Ishikawa (cell line): Measurements from ENCODE around the gene FECH.

Experiments
- CEBPB ChIP-seq: IDR thresholded peaks from 2 replicates; pipeline ENCODE4 v1.6.1; 2012
- CREB1 ChIP-seq: IDR thresholded peaks from 2 replicates; pipeline ENCODE4 v1.6.1; 2012; ENCODE audit warnings: low read depth
- EGR1 ChIP-seq: IDR thresholded peaks from 2 replicates; pipeline ENCODE4 v1.6.1; 2012
- EP300 ChIP-seq: IDR thresholded peaks from 2 replicates; pipeline ENCODE4 v1.6.1; 2012; ENCODE audit warnings: borderline replicate concordance
- FOXM1 ChIP-seq: IDR thresholded peaks from 2 replicates; pipeline ENCODE4 v1.6.1; 2012; ENCODE audit warnings: low read depth, borderline replicate concordance
- NFIC ChIP-seq: IDR thresholded peaks from 2 replicates; pipeline ENCODE4 v1.6.1; 2012
- RAD21 ChIP-seq: IDR thresholded peaks from 2 replicates; pipeline ENCODE4 v1.6.1; 2012; ENCODE audit warnings: low read depth
- TAF1 ChIP-seq: IDR thresholded peaks from 2 replicates; pipeline ENCODE4 v1.6.1; 2012; ENCODE audit warnings: low read depth, mild to moderate bottlenecking
- TCF12 ChIP-seq: IDR thresholded peaks from 2 replicates; pipeline ENCODE4 v1.6.1; 2012; ENCODE audit warnings: low read depth
- TEAD4 ChIP-seq: IDR thresholded peaks from 2 replicates; pipeline ENCODE4 v1.6.1; 2012
- YY1 ChIP-seq: IDR thresholded peaks from 2 replicates; pipeline ENCODE4 v1.6.1; 2012; ENCODE audit warnings: low read depth
- ZBTB7A ChIP-seq: IDR thresholded peaks from 2 replicates; pipeline ENCODE4 v1.6.1; 2012; ENCODE audit warnings: low read depth
- TF ChIP-seq, protein P1 (sequence below): IDR thresholded peaks from 2 replicates; pipeline ENCODE4 v1.6.1; 2012; ENCODE audit warnings: low read depth, mild to moderate bottlenecking
- TF ChIP-seq, protein P2 (sequence below): IDR thresholded peaks from 2 replicates; pipeline ENCODE4 v1.6.1; 2012
- TF ChIP-seq, protein P3 (sequence below): IDR thresholded peaks from 2 replicates; pipeline ENCODE4 v1.6.1; 2012

Gene FECH

DNA sequence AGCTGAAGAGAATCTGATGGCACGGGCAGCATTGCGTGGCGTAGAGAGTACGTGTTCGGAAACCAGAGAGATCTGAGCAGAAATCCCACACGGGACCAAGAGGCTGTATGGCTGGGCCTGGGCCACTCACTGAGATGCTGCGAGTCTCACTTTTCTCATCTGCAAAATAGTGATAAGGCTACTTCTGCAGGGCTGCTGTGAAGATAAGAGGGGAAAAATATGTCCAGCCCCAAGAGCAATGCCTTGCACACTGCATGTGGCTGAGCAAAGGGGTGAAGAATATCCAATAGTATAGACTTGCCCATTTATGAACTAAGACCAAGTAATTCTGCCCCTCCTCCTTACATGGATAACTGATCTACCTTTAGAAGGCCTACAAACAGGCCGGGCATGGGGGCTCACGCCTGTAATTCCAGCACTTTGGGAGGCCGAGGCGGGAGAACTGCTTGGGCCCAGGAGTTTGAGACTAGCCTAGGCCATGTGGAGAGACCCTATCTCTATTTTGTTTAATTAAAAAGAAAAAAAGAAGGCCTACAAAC lies 3.1 kb downstream of the FECH start:
- TF ChIP-seq TAF1, result no peak

DNA sequence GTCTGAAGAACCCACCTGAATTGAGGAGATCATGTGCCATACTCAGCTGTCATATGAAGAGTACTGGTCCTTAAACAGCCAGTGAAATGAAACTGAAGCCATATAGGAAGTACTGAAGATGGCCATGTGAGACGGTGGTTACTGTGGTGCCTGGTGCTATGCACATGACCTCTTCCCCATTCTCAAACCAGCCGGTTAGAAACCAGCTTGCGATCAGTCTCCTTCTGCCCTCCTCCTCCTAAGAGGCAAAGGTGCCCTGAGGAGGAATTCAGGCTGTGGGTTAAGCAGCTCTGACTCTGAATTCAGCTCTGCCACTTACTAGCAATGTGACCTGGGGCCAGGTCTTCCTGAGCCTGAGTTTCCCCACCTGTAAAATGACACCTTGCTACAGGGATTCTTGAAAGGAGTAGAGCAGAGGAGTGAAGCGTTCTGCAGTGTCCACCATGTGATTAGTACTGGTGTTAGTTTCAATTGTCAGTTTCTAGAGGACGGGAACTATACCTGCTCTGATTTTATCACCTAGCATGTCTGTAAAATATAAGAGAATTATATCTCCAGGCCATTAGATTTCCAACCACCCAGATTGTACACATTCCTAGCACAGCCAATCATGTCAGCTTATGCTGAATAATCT lies 5.1 kb downstream of the FECH start:
- TF ChIP-seq RAD21, result no peak
- TF ChIP-seq NFIC, result no peak
- TF ChIP-seq CEBPB, result no peak
- no peak for TF ChIP-seq TEAD4
- no peak for TF ChIP-seq FOXM1
- TF ChIP-seq, protein P1, sequence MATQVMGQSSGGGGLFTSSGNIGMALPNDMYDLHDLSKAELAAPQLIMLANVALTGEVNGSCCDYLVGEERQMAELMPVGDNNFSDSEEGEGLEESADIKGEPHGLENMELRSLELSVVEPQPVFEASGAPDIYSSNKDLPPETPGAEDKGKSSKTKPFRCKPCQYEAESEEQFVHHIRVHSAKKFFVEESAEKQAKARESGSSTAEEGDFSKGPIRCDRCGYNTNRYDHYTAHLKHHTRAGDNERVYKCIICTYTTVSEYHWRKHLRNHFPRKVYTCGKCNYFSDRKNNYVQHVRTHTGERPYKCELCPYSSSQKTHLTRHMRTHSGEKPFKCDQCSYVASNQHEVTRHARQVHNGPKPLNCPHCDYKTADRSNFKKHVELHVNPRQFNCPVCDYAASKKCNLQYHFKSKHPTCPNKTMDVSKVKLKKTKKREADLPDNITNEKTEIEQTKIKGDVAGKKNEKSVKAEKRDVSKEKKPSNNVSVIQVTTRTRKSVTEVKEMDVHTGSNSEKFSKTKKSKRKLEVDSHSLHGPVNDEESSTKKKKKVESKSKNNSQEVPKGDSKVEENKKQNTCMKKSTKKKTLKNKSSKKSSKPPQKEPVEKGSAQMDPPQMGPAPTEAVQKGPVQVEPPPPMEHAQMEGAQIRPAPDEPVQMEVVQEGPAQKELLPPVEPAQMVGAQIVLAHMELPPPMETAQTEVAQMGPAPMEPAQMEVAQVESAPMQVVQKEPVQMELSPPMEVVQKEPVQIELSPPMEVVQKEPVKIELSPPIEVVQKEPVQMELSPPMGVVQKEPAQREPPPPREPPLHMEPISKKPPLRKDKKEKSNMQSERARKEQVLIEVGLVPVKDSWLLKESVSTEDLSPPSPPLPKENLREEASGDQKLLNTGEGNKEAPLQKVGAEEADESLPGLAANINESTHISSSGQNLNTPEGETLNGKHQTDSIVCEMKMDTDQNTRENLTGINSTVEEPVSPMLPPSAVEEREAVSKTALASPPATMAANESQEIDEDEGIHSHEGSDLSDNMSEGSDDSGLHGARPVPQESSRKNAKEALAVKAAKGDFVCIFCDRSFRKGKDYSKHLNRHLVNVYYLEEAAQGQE, result no peak
- no peak for TF ChIP-seq YY1
- TF ChIP-seq CREB1, result no peak
- TF ChIP-seq, protein P2, sequence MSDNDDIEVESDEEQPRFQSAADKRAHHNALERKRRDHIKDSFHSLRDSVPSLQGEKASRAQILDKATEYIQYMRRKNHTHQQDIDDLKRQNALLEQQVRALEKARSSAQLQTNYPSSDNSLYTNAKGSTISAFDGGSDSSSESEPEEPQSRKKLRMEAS, result no peak
- no peak for TF ChIP-seq TAF1

DNA sequence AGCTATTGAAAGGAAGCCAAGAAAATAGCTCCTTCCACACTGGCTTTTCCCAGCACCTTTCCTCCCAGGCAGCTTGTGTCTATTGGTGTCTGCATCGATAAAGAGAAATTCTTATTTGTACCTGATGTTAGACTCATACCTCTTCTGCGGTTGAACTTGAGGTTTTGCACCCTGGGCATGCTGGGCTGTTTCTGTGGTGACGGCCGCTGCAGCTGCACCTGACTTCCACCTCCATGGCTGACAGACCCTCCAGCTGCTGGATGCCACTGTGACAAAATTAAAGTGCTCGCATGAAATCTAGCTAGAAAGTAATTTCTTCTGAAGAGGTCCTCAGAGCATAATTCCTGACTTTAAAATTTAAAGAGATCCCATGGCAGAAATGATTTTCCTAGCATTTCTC lies 6.6 kb downstream of the FECH start:
- TF ChIP-seq CREB1, result no peak
- TF ChIP-seq RAD21, result no peak
- TF ChIP-seq EP300, result no peak
- no peak for TF ChIP-seq EGR1
- TF ChIP-seq YY1, result no peak
- no peak for TF ChIP-seq TCF12

DNA sequence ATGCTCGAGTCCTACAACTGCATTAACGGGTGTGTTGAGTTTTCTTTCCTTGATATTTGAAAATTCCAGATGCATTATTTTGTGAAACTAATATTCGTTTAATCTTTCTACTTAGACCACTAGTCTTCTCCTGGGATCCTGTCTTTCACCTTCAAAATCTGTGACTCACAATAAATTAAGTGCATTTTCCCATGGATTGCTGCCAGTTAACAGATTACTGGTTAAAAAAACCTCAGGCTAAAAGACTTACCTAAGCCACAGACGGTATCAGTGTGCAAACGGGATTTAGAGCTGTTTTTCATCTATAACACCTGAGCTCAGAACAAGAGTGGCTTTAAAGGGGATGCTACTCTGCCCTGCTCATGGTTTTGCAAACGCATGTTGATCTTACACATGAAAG lies 10.2 kb downstream of the FECH start:
- TF ChIP-seq TCF12 (no peak), EGR1 (no peak), YY1 (no peak), TAF1 (no peak), CREB1 (no peak)

DNA sequence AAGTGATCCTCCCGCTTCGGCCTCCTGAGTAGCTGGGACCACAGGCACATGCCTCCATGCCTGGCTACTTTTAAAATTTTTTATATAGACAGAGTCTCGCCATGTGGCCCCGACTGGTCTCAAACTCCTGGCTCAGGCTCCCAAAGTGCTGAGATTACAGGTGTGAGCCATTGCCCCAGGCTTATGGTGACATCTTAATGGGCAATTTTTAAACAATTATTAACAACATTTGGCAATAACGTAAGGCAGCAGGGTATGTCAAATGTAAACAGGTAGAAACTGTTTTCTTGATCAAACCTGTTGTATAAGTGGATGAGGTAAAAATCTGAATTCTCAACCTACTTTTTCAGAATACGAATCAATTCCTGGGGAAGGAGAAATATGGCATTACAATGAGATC lies 11.0 kb downstream of the FECH start:
- TF ChIP-seq RAD21 (no peak), EP300 (no peak), FOXM1 (no peak), ZBTB7A (no peak), TCF12 (no peak), TEAD4 (no peak), YY1 (no peak)
- TF ChIP-seq, protein P3, sequence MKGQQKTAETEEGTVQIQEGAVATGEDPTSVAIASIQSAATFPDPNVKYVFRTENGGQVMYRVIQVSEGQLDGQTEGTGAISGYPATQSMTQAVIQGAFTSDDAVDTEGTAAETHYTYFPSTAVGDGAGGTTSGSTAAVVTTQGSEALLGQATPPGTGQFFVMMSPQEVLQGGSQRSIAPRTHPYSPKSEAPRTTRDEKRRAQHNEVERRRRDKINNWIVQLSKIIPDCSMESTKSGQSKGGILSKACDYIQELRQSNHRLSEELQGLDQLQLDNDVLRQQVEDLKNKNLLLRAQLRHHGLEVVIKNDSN, result no peak
- TF ChIP-seq, protein P2, result no peak

DNA sequence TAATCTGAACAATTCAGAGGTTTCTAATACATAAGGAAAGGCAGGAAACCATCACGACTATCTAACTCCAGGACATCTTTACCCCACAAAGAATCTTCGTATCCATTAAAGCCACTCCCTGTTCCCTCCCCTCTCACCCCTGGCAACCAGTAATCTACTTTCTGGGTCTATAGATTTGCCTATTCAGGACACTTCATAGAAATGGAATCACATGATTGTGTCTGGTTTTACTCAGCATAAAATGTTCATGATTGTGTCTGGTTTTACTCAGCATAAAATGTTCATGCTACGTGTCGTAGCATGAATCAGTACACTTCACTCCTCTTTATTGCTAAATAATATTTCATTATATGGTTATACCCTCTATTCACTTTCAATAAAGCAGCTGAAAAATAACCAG lies 11.6 kb downstream of the FECH start:
- TF ChIP-seq TEAD4, result no peak
- no peak for TF ChIP-seq EP300
- no peak for TF ChIP-seq NFIC
- TF ChIP-seq TAF1, result no peak
- TF ChIP-seq, protein P2, result no peak
- TF ChIP-seq FOXM1, result no peak
- TF ChIP-seq ZBTB7A, result no peak
- TF ChIP-seq, protein P3, result no peak
- no peak for TF ChIP-seq EGR1
- no peak for TF ChIP-seq CREB1
- no peak for TF ChIP-seq CEBPB
- no peak for TF ChIP-seq TCF12

DNA sequence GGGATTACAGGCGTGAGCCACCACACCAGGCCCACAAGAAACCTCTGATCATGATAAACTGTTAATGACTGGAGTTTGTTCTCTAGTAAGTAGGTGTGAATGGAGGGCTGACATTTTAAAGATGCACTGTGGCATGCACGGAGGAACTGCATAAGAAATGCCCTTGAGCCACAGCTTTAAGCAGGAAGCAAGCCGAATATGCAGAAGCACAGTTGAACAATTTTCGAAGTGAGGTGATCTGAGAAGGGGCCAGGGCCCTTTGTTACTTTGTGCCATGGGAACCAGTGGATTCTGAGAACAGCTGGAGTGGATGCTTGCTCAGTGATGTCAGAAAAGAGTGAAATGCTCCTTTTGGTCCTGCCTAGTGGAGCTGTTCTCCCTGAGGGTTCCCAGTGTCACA lies 16.3 kb downstream of the FECH start:
- TF ChIP-seq CEBPB, result no peak
- TF ChIP-seq, protein P1, result no peak
- TF ChIP-seq NFIC, result no peak
- TF ChIP-seq TCF12, result no peak
- TF ChIP-seq TAF1, result no peak
- TF ChIP-seq, protein P3, result no peak
- TF ChIP-seq TEAD4, result no peak
